GM19351 (cell line): ENCODE results near the gene DLG2.
A peak's percentile ranks its signal among the peaks of the same experiment; 100 is the strongest.
"Not testable (repeated sequence)": the region's sequence is repeated elsewhere in the genome, so short reads cannot be mapped to it uniquely, and the experiment has no call there.

Source experiments
- ATAC-seq: cut with Tn5 transposase; IDR thresholded peaks from one replicate; pipeline ENCODE4 v1.9.1; 2021; ENCODE audit warnings: mild to moderate bottlenecking, moderate library complexity; ENCODE audit not compliant: unreplicated experiment

DLG2 gene

DNA sequence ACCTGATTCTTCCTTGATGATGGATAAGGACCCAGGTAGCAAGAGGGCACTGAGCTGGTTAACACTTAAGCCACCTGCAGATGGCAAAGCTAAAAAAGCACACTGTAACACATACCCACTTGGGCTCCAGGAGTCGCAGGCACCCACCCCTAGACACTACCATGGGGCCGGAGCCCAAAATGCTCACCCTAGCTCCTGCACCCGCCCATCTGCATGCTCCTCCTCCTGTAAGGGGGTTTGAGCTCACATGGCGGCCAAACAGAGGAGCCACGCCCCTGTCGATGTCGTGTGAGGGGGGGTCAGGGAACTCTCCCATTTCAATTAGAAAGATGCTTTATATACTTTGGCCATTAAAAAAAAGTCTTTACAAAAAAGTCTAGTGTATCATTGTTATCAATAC, 370.7 kb downstream of the DLG2 start:
- no peak for ATAC-seq

- no peak for ATAC-seq
Measured at GRCh38 chr11:85249482-85249881, 377.7 kb downstream of the DLG2 start.

- no peak for ATAC-seq
Measured at GRCh38 chr11:85247797-85248196, 379.3 kb downstream of the DLG2 start.

DNA sequence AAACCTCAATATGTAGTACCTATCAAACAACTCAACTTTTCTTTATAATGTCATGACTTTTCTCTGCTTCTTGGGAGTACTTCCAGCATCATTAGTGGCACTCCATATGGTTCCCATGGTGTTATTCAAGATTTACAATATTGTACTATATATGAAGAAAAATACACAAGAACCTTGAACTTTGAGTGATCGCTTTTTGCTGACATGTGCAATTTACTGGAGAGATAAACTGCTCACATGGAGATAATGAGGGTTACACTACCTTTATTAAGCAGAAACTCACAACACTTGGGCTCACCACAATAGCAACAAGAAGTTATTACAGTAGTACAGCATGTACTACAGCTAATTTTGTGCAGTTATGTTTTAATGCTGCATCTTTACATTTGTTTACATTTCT, 388.2 kb downstream of the DLG2 start:
- ATAC-seq: no peak

DNA sequence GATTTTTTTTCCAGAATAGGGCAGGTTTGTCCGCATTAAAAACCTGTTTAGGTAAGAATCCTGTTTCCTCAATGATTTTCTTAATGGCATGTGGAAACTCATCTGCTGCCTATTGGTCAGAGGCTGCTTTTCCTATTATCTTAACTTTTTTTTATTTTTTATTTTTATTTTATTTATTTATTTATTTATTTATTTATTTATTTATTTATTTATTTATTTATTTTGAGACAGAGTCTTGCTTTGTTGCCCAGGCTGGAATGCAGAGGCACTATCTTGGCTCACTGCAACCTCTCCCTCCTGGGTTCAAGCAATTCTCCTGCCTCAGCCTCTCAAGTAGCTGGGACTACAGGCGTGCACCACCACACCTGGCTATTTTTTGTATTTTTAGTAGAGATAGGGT, 389.1 kb downstream of the DLG2 start:
- not testable (repeated sequence) for ATAC-seq

DNA sequence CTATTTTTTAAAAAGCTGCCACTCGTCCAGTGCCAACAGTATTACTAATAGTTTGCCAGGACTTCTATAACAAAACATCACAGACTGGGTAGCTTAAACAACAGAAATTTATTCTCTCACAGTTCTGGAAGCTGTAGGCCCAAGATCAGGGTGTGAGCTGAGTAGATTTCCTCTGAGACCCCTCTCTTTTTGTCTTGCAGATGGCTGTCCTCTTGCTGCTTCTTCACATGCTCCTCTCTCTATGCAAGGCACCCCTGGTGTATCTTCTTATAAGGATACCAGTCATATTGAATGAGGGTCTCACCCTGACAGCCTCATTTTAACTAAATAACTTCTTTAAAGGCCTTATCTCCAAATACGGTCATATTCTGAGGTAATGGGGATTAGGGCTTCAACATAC, 390.9 kb downstream of the DLG2 start:
- no peak for ATAC-seq

DNA sequence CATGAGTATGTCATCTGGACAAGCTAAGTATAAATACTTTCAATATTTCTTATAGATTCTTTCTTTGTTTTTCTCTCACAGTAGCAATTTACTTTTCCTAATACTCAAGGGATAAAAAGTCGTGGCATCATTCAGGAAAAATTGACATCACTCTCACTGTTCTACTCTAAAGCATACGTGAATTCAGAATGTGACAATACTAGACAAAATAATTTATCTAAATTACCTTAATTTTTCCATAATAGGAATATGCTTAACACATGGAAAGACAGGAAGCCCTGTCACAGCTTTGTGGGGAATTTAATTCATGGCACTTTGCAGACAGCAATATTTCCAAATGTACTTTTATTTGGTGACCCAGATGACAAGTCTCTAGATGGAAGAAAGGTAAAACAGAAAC, 394.6 kb downstream of the DLG2 start:
- ATAC-seq: no peak

DNA sequence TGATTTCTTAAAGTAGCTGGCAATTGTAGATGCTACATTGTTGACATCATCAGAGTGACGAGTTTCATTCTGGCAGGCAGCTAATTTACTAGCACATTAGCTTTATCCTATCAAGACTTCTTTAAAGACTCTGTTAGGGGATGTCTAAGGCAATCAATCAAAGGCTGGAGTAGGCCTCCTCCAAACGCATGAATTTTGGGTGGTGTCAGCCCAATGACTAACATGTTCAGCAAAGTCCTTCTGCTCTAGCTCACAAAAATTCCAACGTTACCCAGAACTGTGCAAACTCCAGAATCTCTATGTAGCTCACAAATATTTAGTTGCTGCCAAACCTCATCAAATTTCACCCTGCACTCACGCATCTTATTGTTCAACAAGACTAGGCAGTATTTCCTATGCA, 395.6 kb downstream of the DLG2 start:
- no peak for ATAC-seq

GRCh38 chr11:85229723-85230122, 397.4 kb downstream of the DLG2 start:
- not testable (repeated sequence) for ATAC-seq

- ATAC-seq: no peak
Measured at GRCh38 chr11:85196968-85197367, 430.2 kb downstream of the DLG2 start.

GRCh38 chr11:85195934-85196333, 431.2 kb downstream of the DLG2 start:
- ATAC-seq: no peak

DNA sequence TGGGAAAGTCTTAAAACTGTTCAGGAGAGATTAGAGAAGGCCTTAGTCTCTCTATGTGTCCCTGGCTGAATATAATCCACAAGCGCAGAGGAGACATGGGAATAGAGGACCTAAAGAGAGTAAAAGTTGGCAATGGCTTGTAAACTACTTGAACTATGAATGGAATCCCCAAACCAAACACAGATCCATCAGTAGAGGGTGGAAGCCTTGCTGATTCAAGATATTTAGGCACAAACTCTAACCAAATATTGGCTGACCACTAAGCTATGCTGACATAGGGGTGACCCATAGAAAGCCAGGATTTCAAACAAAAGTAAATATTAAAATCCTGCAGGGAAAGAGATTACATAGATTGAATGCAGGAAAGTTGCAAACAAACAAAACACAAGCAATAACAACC, 439.2 kb downstream of the DLG2 start:
- ATAC-seq: no peak

GRCh38 chr11:85184721-85185120, 442.4 kb downstream of the DLG2 start:
- no peak for ATAC-seq

- peak; percentile 91 for ATAC-seq
Measured at GRCh38 chr11:85182441-85183387, 444.4 kb downstream of the DLG2 start.

DNA sequence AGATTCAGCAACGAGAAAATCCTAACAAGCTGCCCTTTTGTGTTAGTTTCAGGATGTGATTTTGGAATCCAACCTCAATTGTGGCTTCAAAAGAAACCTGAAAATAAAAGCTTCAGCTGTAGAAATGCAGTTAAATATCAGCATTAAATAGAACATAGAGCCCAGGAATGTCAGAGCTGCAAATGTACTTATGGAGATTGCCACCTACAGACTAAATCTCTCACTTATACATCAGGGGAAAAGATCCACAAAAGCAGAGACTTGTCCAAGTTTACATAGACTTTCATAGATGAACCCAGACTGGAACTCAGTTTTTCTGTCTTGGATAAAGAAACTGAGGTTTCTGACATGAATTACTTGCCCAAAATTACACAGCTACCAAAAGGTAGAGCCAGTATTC, 446.6 kb downstream of the DLG2 start:
- no peak for ATAC-seq

- ATAC-seq: no peak
Measured at GRCh38 chr11:85171648-85172257, 455.4 kb downstream of the DLG2 start.

- ATAC-seq: no peak
Measured at GRCh38 chr11:85170184-85170583, 457.0 kb downstream of the DLG2 start.

- ATAC-seq: no peak
Measured at GRCh38 chr11:85167471-85167870, 459.7 kb downstream of the DLG2 start.

GRCh38 chr11:85167038-85167437, 460.1 kb downstream of the DLG2 start:
- ATAC-seq: no peak

GRCh38 chr11:85165819-85166218, 461.3 kb downstream of the DLG2 start:
- ATAC-seq: peak; percentile 63

DNA sequence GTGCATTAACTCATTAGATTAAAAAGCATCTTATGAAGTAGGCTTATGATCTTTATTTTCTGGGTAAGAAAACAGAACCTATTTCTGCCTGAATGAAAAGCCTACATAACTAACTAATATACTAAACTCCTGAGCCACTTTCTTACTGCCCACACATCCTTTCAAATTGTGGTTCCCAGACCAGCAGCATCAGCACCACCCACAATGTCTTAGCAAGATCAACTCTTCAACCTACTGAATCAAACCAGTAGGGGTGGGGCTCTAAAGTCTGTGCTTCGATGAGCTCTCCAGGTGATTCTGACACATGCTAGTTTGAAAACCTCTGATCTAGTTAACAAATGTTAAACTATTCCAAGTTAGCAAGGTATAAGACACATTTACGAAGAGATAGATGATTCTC, 462.4 kb downstream of the DLG2 start:
- peak; percentile 50 for ATAC-seq

DNA sequence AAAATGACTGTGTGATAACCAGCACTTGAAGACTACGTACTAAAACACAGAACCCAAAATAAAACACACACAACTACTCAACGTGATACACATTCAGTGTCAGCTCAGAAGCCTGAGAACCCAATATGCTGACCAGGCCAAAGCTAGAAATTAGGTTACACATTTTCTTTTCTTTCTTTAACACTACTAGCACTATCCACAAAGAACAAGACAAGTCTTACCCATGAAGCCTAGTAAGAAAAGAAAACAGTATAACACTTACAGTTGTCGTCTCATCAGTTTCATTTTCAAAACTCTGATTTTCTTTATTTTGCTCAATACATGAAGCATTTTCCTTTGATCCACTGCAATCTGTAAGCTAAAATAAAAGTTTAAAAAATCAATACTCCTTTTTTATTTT, 472.9 kb downstream of the DLG2 start:
- ATAC-seq: peak; percentile 53
